ENCODE data around the gene SNRPD3.

SNRPD3 gene

GRCh38 chr22:24576778-24577177 is 21.0 kb downstream of the SNRPD3 start:
- no peak for DNase-seq

DNA sequence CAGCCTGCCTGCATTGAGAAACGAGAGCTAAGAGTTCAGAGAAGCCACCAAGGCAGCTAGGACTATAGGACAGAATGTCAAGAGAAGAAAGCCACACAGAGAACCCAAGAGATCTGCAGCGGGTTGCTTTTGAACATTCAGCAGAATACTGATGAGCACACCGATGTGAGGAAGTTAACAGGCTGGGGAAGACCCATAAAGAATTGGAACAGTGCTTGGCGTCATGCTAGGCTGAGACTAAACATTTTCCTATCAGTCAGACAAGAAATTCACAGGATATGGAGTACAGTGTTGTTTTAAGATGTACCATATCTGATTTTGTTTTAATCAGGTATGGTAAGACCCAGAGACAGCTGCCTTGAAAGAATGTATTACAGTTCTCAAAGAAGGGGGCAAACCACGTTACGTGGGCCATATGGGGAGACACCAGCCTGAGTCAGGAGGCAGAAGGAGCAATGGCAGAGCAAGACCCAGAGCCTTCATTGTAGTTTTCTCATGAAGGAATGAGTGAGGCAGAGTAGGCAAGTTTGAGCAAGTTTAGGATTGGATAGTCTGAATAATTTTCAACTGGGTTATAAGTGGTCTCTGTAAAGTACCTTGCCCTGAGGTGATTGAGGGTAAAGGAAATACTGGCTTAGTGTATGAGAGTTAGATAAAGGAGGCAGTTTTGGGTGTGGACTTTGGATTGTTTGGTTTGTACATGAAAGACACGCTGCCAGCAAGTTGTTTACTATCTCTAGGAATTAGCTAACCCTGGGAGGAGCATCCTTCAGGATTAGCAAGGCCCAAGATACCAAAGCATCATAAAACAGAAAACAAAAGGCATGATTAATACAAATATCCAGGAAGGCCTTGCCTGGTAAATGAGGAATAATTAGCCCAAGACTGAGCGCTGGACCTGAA is 22.8 kb downstream of the SNRPD3 start:
- no peak for DNase-seq

DNA sequence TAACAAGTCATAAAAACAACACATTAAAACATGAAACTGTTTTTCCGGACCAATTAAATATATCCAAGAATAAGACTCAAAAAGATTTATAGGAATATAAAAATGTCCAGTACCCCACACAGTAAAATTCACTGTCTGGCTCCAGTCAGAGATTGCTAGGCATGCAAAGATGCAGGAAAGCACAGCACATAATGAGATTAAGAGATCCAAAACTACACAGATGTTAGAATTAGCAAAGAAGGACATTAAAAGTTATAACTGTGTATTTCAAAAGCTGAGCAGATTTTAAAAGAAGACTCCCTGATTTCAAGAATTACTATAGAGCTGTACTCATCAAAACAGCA is 23.4 kb downstream of the SNRPD3 start:
- DNase-seq: no peak

GRCh38 chr22:24580276-24580675 is 24.5 kb downstream of the SNRPD3 start:
- DNase-seq: no peak

DNA sequence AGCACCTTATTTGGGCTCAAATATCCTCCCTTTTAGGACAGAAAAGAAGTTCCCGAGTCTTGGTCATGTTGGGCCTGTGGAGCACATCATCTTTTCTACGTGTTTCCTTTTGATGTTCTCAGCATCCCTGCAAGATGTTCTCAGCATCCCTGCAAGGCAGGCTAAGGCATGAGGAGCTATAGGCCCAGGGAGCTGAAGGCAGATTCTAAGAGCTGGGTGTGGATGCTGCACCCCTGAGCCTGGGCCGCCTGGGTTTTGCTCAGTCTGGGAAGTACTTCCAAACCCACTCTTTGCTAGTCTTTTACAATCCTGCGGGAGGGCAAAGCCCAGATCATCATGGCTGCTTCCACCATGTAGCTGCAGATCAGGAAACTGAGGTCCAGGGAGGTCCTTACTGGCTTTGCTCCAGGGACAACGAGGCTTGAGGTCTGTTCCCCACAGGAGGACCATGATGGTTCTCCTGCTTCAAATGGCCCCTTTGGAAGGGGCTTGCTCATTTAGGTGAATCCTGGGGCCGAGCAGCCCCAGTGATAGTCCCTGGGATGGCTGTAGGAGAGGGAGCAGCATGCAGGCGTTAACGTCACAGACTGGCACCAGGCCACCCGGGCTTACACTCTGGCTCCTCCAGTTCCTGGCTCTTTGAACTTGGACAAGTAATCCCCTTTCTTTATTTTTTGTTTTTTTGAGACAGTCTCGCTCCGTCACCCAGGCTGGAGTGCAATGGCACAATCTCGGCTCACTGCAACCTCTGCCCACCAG is 26.4 kb downstream of the SNRPD3 start:
- DNase-seq: no peak

DNA sequence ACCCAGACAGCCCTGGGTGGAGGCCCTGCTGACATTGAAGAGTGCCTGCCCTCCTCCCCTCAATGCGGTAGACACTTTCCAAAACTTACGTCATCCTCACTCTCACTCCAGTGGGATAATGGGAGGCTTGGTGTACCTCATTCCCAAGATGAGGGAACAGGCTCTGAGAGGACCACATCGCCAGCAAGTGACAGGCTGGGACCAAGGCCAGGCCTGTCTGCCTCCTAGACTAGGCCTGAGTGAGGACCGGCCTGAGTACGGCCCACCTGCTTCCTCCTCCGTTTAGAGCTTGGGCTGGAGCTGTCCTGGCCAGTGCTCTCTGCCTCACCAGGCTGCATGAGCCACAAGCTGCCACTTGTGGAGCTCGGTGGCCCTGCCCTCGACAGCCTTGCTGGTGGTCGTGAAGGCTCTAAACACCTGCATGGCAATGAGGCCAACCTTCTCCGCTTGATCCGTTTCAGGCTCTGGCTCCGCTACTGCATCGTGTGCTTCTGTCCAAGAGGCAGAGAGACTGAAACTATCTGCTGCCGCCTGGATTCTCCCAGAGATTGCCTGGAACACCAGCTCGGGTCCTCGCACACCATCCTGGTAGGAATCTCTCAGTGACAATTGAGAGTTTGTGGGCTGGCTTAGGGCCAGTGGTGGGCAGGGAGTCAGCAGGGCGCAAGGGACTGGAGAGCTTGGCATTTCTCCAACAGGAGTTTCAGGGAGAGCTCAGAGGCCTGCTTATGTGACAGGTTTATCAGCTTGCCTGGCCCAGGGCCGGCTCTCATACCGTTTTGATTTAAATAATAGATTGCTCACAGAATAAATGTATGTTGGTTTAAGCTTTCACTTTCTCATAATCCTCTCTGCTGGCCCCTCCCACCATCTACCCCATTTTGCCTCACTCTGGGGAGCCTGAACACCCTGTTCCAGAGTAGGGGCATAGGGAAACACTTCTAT is 27.7 kb downstream of the SNRPD3 start:
- DNase-seq: peak; percentile 58

DNA sequence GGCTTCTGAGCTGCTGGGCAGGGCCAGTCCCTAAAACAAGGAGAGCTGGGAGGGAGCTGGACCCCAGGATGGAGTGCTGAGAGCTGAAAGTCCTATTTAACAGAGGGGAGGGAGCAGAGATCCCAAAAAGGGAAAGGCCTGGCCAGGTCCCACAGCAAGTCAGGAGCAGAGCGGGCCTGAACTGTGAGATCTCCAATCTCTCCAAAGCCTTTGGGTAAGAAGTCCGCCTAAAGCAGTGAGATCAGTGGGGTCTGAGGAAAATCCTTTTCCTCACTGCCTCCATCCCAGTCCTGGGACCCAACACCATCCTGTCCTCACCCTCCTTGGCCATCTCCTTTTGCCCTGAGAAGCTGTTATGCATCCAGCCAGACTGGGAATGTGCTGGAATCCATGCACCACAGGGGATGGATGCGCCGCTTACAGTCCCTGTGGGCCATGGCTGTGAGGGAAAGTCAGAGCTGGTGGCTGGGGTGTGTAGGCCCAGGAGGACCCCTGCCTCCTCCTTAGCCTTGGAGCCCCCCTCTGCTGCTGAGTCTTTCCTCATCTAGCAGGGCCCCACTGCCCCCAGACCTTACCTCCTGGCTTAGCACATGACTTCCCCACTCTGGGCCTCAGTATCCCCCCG is 28.5 kb downstream of the SNRPD3 start:
- DNase-seq: no peak

GRCh38 chr22:24584871-24585411 is 29.1 kb downstream of the SNRPD3 start:
- DNase-seq: no peak

- no peak for DNase-seq
Measured at GRCh38 chr22:24585461-24585860, 29.7 kb downstream of the SNRPD3 start.

- DNase-seq: no peak
Measured at GRCh38 chr22:24585927-24586546, 30.2 kb downstream of the SNRPD3 start.

DNA sequence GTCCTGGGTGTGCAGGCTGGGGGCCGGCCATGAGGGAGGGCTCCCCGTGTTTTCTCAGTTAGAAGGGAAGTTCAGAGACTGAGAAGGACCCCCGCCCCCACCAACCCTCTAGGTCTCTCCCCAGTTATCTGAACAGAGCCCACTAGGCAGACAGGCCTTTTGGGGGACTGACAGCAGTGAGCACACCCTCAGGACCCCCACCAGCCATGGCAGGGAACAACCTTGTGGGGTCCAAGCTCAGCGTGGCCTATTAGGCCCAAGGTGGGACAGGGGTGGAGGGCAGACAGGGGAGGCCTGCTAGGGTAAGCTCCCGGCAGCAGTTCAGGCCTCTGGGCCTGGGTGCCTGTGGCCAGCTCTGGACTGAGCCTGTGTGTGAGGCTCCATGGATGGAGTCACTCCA is 31.5 kb downstream of the SNRPD3 start:
- no peak for DNase-seq

DNA sequence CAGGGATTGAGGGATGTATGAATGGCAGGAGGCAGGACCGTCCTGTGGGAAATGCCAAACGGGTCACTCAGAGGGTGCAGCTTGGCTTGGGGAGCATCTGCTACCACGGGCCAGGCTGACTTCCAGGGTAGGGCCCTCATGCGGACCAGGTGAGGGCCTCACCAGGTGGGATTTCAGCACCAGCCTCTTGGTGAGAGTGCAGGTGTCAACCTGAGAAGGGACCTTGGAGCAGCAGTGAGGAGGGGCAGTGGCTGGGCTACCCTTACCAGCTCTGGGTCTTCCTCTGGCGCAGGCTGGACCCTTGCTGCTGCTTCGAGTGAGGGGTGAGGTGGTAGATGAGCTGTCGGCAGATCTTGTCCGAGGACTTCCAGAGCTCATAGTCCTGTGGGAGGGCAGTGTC is 32.1 kb downstream of the SNRPD3 start:
- DNase-seq: no peak

- DNase-seq: no peak
Measured at GRCh38 chr22:24588381-24588756, 32.6 kb downstream of the SNRPD3 start.

DNA sequence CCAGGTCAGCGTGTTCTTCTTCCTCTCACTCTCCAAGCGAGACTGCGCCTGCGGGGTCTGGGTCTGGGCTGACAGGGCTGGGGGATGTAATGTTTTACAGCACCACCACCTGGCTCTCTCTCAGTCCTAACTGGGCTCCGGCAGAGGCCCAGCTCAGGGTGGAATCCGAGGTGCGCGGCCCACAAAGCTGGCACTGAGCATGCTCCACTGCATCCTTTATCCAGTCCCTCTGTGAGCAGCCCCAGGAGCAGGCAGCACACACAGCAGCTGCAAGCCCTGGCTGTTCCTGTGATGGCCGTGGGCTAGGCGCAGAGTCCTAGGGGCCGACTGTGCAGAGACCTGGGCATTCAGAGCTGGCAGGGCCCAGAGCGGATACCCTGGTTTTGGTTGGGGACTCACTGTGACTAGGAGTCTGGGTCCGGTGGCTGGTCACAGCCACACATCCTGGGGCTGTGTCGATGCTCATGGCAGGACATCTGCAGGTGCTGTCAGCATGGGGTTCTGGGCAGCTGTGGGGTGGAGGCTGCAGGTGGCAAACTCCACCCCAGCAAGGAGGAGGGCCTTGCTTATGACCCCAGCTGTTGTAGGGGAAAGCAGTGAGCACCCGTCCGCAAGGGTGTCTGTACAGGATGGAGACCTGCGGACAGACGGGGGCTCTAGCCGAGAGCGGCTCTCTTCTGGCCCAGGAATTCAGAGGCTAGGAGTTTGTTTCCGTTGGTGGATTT is 33.1 kb downstream of the SNRPD3 start:
- DNase-seq: no peak

DNA sequence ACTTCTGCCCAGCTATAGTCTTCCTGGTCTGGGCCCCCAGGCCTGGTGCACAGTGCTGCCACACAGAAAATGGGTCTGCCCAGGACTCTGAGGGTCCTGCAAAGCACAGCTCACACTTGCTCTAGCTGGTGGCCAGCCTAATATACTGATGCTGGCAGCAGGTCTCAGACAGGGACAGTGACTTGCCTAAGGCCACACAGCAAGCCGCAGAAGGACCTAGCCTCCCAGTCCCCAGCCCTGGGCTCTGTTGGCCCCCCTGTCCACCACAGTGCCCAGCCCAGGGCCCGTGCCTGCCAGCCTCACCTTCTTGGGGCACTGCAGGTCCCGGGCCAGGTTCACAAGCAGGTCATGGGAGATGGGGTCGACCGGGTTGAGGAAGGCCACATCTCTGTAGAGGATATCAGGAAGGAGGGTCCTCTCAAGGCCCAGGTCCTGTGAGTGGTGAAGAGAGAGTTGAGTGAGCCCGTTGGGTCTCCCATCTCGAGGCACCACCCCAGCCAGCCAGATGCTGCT is 33.8 kb downstream of the SNRPD3 start:
- no peak for DNase-seq

DNA sequence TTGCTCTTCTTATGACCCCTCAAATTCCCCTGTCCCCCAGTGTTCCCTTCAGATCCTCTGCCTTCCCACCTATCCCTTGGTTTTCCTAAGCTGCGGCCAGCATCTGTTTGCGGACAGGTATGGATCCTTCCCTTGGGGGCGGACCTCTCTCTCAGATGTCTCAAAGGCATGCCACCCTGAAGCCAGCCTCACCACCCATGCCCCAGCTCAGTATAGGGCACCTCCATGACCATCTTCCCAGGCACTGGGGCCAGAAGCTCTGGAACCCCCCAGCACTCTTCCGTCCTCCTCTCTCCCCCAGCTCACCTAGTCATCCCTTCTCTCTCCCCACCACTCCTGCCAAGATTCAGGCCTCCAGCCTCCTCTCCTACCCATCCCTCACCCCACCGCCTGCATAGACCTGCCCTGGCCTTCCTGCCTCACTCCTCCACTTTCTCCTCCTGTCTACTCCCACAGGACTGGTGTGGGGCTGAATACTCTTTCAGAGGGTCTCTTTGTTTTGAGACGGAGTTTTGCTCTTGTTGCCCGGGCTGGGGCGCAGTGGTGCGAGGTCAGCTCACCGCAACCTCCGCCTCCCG is 34.9 kb downstream of the SNRPD3 start:
- DNase-seq: no peak

DNA sequence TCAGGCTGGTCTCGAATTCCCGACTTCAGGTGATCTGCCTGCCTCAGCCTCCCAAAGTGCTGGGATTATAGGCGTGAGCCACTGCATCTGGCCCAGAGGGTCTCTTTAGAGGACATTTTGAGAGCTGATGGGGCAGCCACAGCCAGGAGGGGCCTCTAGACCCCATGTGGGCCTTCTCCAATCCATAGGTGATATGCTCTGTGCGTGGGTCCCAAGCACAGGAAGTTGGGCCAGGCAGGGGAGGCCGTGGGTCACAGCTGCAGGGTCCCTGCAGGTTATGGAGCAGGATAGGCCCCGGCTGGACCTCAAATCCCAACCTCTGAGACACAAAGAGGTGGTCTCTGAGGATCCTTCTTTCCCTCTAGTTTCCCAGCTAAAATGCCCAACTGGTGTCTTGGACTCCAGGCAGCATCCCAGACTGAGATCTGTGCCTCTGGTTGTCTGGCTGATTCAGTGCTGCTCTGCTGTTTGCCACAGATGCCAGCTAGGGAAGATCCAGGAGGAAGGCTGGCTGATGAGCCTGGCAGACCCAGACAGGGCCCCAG is 35.6 kb downstream of the SNRPD3 start:
- no peak for DNase-seq

GRCh38 chr22:24592058-24592850 is 36.5 kb downstream of the SNRPD3 start:
- DNase-seq: no peak

GRCh38 chr22:24592851-24593558 is 37.2 kb downstream of the SNRPD3 start, which contains the start of gene LRRC75B:
LRRC75B (minus strand) TSS chr22:24593073; CDS start chr22:24593039, 34 bp downstream.
- DNase-seq: no peak
